Peyer's patch (tissue), 4 donors: ENCODE results near the gene PTPRM.

Experiments used
- POLR2A ChIP-seq, 2 donors: fragments of 450-650 bp; IDR thresholded peaks; one replicate each; pipeline ENCODE4 v1.5.1; 2017; ENCODE audit warnings: antibody characterized with exemption in 2 of 2, mild to moderate bottlenecking in 2 of 2, moderate library complexity in 2 of 2
- TF ChIP-seq, protein P1 (sequence below), 6 experiments: fragments of 450-650 bp in 4 of 6; fragments of 200-600 bp in 2 of 6; sonication (generic) in 1 of 6; IDR thresholded peaks; one replicate each; pipeline ENCODE4 v1.5.1; 2017 to 2019; ENCODE audit warnings: antibody characterized with exemption in 6 of 6, mild to moderate bottlenecking in 3 of 6, moderate library complexity in 1 of 6

DNA sequence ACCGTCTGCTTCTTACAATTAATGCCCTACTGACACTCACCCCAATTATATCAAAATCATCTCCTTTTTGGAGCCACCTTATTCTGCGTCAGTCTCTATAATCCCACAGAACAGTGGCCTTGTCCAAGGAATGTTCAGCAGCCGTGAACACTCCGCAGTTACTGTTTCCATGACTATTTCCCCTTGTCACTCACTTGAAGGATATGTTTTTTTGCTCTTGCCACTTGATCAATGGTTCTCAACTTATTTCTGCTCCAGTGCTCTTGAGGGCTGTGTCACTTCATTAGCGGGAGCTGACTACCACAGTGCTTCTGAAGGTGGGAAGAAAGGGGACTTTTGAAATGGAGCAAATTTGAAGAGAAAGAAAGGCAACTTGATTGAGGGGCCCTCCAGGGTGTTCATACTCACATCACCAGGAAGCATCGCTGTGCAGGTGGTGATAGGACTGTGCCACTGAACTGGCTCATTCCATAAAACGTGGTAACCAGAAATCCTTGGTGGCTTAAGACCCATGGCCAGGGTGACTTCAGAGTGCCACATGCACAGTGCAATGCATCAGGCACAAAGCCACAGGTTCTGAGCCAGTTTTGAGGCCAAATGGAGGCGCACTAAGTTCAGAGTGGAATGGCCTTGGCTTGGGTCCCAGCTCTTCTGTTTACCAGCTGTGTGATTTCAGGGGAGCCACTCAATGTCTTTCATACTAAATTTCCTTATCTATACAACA, 721.5 kb downstream of the PTPRM start:
- TF ChIP-seq, protein P1, sequence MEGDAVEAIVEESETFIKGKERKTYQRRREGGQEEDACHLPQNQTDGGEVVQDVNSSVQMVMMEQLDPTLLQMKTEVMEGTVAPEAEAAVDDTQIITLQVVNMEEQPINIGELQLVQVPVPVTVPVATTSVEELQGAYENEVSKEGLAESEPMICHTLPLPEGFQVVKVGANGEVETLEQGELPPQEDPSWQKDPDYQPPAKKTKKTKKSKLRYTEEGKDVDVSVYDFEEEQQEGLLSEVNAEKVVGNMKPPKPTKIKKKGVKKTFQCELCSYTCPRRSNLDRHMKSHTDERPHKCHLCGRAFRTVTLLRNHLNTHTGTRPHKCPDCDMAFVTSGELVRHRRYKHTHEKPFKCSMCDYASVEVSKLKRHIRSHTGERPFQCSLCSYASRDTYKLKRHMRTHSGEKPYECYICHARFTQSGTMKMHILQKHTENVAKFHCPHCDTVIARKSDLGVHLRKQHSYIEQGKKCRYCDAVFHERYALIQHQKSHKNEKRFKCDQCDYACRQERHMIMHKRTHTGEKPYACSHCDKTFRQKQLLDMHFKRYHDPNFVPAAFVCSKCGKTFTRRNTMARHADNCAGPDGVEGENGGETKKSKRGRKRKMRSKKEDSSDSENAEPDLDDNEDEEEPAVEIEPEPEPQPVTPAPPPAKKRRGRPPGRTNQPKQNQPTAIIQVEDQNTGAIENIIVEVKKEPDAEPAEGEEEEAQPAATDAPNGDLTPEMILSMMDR (IDR thresholded peaks at IDR 0.05) = no peak
- TF ChIP-seq POLR2A (IDR thresholded peaks at IDR 0.05) = no peak
